GM04504 (cell line): Measurements from ENCODE around the gene EYS.
"Not testable (repeated sequence)": the region's sequence is repeated elsewhere in the genome, so short reads cannot be mapped to it uniquely, and the experiment has no call there.

Experiments
- DNase-seq: peaks from one replicate; pipeline ENCODE4 v3.0.0-alpha.2; 2012; ENCODE audit warnings: low read depth

EYS gene

GRCh38 chr6:64301307-64302236 is 1405.5 kb downstream of the EYS start:
- DNase-seq = no peak

GRCh38 chr6:64299176-64299575 is 1407.8 kb downstream of the EYS start:
- no peak for DNase-seq

- DNase-seq = no peak
These were observed 1413.0 kb downstream of the EYS start for GRCh38 chr6:64294034-64294433.

GRCh38 chr6:64293298-64293697 is 1413.7 kb downstream of the EYS start:
- DNase-seq = no peak

- no peak for DNase-seq
These were observed 1416.2 kb downstream of the EYS start for GRCh38 chr6:64290867-64291266.

GRCh38 chr6:64289931-64290330 is 1417.1 kb downstream of the EYS start:
- DNase-seq = no peak

GRCh38 chr6:64288351-64288750 is 1418.7 kb downstream of the EYS start:
- DNase-seq = no peak

GRCh38 chr6:64281167-64281566 is 1425.9 kb downstream of the EYS start:
- no peak for DNase-seq

GRCh38 chr6:64280569-64280968 is 1426.5 kb downstream of the EYS start:
- no peak for DNase-seq

- DNase-seq = no peak
These were observed 1436.9 kb downstream of the EYS start for GRCh38 chr6:64270083-64270482.

GRCh38 chr6:64266351-64266821 is 1440.6 kb downstream of the EYS start:
- DNase-seq = no peak

GRCh38 chr6:64263778-64264177 is 1443.2 kb downstream of the EYS start:
- no peak for DNase-seq

- no peak for DNase-seq
These were observed 1447.7 kb downstream of the EYS start for GRCh38 chr6:64259372-64259771.

- DNase-seq = no peak
These were observed 1448.3 kb downstream of the EYS start for GRCh38 chr6:64258752-64259151.

- no peak for DNase-seq
These were observed 1448.7 kb downstream of the EYS start for GRCh38 chr6:64258302-64258701.

- no peak for DNase-seq
These were observed 1449.4 kb downstream of the EYS start for GRCh38 chr6:64257586-64257985.

GRCh38 chr6:64256483-64256882 is 1450.5 kb downstream of the EYS start:
- no peak for DNase-seq

- no peak for DNase-seq
These were observed 1452.0 kb downstream of the EYS start for GRCh38 chr6:64255000-64255399.

GRCh38 chr6:64254558-64254957 is 1452.5 kb downstream of the EYS start:
- no peak for DNase-seq

- DNase-seq = no peak
These were observed 1454.8 kb downstream of the EYS start for GRCh38 chr6:64252256-64252655.

GRCh38 chr6:64250126-64250525 is 1456.9 kb downstream of the EYS start:
- no peak for DNase-seq

GRCh38 chr6:64249115-64249514 is 1457.9 kb downstream of the EYS start:
- no peak for DNase-seq

GRCh38 chr6:64243618-64244017 is 1463.4 kb downstream of the EYS start:
- no peak for DNase-seq

GRCh38 chr6:64238908-64239307 is 1468.1 kb downstream of the EYS start:
- not testable (repeated sequence) for DNase-seq
